GM19438 (cell line): Measurements from ENCODE around the gene RASA3.
"Not testable (repeated sequence)": the region's sequence is repeated elsewhere in the genome, so short reads cannot be mapped to it uniquely, and the experiment has no call there.

Source experiments
- ATAC-seq: cut with Tn5 transposase; IDR thresholded peaks from one replicate; pipeline ENCODE4 v1.9.1; 2021; ENCODE audit warnings: low read depth; ENCODE audit not compliant: unreplicated experiment

The RASA3 gene

GRCh38 chr13:114116734-114117133, 15.7 kb downstream of the RASA3 start:
- no peak for ATAC-seq

GRCh38 chr13:114115796-114116195, 16.6 kb downstream of the RASA3 start:
- no peak for ATAC-seq

GRCh38 chr13:114115191-114115671, 17.2 kb downstream of the RASA3 start:
- ATAC-seq: peak; percentile 50

- ATAC-seq: not testable (repeated sequence)
These were observed 17.8 kb downstream of the RASA3 start for GRCh38 chr13:114114666-114115065.

- ATAC-seq: no peak
These were observed 18.3 kb downstream of the RASA3 start for GRCh38 chr13:114114006-114114640.

- ATAC-seq: not testable (repeated sequence)
These were observed 19.0 kb downstream of the RASA3 start for GRCh38 chr13:114113395-114113794.

- no peak for ATAC-seq
These were observed 19.5 kb downstream of the RASA3 start for GRCh38 chr13:114112826-114113322.

- ATAC-seq: no peak
These were observed 20.1 kb downstream of the RASA3 start for GRCh38 chr13:114112231-114112825.

- ATAC-seq: no peak
These were observed 20.8 kb downstream of the RASA3 start for GRCh38 chr13:114111577-114111976.

- ATAC-seq: not testable (repeated sequence)
These were observed 21.6 kb downstream of the RASA3 start for GRCh38 chr13:114110830-114111189.

- no peak for ATAC-seq
These were observed 22.2 kb downstream of the RASA3 start for GRCh38 chr13:114110091-114110829.

GRCh38 chr13:114109641-114110041, 22.8 kb downstream of the RASA3 start:
- no peak for ATAC-seq

- no peak for ATAC-seq
These were observed 23.5 kb downstream of the RASA3 start for GRCh38 chr13:114108894-114109293.

- ATAC-seq: no peak
These were observed 24.2 kb downstream of the RASA3 start for GRCh38 chr13:114108141-114108761.

- no peak for ATAC-seq
These were observed 24.7 kb downstream of the RASA3 start for GRCh38 chr13:114107686-114108081.

GRCh38 chr13:114106991-114107685, 25.3 kb downstream of the RASA3 start:
- ATAC-seq: no peak

- ATAC-seq: no peak
These were observed 25.9 kb downstream of the RASA3 start for GRCh38 chr13:114106526-114106925.

GRCh38 chr13:114105521-114106225, 26.8 kb downstream of the RASA3 start:
- ATAC-seq: no peak

GRCh38 chr13:114104655-114105520, 27.5 kb downstream of the RASA3 start:
- no peak for ATAC-seq
